Vagina (tissue), 2 donors: ENCODE measurements around the gene BCAS3.

Source experiments
- POLR2A ChIP-seq, 2 donors: fragments of 450-650 bp; IDR thresholded peaks; one replicate each; pipeline ENCODE4 v1.6.1; 2017; ENCODE audit warnings: antibody characterized with exemption in 2 of 2, mild to moderate bottlenecking in 2 of 2, moderate library complexity in 2 of 2
- POLR2AphosphoS5 ChIP-seq, 2 donors: sonication (generic); formaldehyde crosslinking; IDR thresholded peaks; one replicate each; pipeline ENCODE4 v1.9.0; 2017; ENCODE audit warnings: antibody characterized with exemption in 2 of 2, mild to moderate bottlenecking in 2 of 2, low read depth in 1 of 2; ENCODE audit not compliant: insufficient read depth in 1 of 2
- TF ChIP-seq, protein P1 (sequence below), 3 experiments: fragments of 450-650 bp in 2 of 3; fragments of 200-600 bp in 1 of 3; sonication (generic) in 1 of 3; IDR thresholded peaks; one replicate each; pipeline ENCODE4 v1.5.1; 2017 to 2019; ENCODE audit warnings: antibody characterized with exemption in 3 of 3, mild to moderate bottlenecking in 2 of 3, moderate library complexity in 2 of 3

DNA sequence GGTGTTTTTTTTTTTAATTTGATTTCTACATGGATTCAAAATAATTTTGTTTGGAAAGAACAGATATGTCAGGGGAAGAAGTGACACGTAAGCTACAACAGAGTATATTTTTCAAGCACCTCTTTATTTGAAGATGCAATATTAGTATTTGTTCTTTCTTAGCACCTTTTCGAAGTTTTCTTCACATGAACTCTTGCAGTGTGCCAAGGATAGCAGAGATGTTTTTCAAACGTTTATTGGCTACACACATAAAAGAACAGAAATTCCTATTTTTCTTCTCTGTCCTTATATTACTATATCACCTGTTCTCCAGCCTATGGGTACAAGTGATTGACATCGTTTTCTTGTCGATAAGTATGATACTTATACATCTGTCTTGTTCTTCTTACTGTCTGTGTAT is 529.3 kb downstream of the BCAS3 start:
- TF ChIP-seq POLR2A (IDR thresholded peaks at IDR 0.05) (no peak), POLR2AphosphoS5 (IDR thresholded peaks at IDR 0.05; ENCODE audit: insufficient read depth in 1 of 2, low read depth in 1 of 2) (no peak)
- TF ChIP-seq, protein P1, sequence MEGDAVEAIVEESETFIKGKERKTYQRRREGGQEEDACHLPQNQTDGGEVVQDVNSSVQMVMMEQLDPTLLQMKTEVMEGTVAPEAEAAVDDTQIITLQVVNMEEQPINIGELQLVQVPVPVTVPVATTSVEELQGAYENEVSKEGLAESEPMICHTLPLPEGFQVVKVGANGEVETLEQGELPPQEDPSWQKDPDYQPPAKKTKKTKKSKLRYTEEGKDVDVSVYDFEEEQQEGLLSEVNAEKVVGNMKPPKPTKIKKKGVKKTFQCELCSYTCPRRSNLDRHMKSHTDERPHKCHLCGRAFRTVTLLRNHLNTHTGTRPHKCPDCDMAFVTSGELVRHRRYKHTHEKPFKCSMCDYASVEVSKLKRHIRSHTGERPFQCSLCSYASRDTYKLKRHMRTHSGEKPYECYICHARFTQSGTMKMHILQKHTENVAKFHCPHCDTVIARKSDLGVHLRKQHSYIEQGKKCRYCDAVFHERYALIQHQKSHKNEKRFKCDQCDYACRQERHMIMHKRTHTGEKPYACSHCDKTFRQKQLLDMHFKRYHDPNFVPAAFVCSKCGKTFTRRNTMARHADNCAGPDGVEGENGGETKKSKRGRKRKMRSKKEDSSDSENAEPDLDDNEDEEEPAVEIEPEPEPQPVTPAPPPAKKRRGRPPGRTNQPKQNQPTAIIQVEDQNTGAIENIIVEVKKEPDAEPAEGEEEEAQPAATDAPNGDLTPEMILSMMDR (IDR thresholded peaks at IDR 0.05) = no peak
